Activated naive CD8-positive, alpha-beta T cell treated with anti-CD3 and anti-CD28 coated beads for 36 hours (primary cell): ENCODE measurements around the gene PRSS16. TPM values are rescaled to one million over a fixed set of nuclear protein-coding genes. Genes with fewer than 3 reads are reported as not detected.

Source experiments
- total RNA-seq, 2 experiments: library from RNA; stranded (reverse); gene quantifications; one replicate each; pipeline ENCODE4 v1.2.3, GENCODE V29; 2021

Gene PRSS16
- total RNA-seq, 2 experiments from 2014 or later = 0.38 to 0.54 TPM

Other genes with a start within 250 kb of the PRSS16 start
- gene POM121L2, start 64.6 kb downstream of the PRSS16 start, total RNA-seq = not detected
- 1 to 10 TPM; 4.8 to 6.8 TPM for gene ZNF391, start 141.1 kb downstream of the PRSS16 start, total RNA-seq
- 1 to 10 TPM; 8.5 to 8.9 TPM for gene ZNF184, start 225.4 kb downstream of the PRSS16 start, total RNA-seq